H1 (cell line): ENCODE results near the gene PHACTR1. TPM values are rescaled to one million over a fixed set of nuclear protein-coding genes. Genes with fewer than 3 reads are reported as not detected.

Experiments
- NRF1 ChIP-seq: IDR thresholded peaks from 2 replicates; pipeline ENCODE4 v1.6.1; 2011; ENCODE audit warnings: mild to moderate bottlenecking, low read depth, low read length, improper control_type of control experiment
- SRF ChIP-seq: IDR thresholded peaks from 2 replicates; pipeline ENCODE4 v1.6.1; 2011; ENCODE audit warnings: mild to moderate bottlenecking, low read depth, low read length, moderate library complexity
- polyA plus RNA-seq, 7 experiments: library from polyadenylated mRNA; depleted of rRNA in 3 of 7; stranded (reverse) in 5 of 7; unstranded in 2 of 7; fragments of >200 nt in 5 of 7; fragments of 200-250 nt in 2 of 7; gene quantifications; 1 replicate in 5 of 7; 2 replicates in 1 of 7; 4 replicates in 1 of 7; pipeline versions ENCODE4 v1.2.1 to v1.2.3, GENCODE V29; 2011 to 2013; ENCODE audit warnings: missing spikeins in 2 of 7, mixed read lengths in 2 of 7
- total RNA-seq: library from RNA; stranded (reverse); fragmentation: NEBNext Ultra II Directional; extraction: Animal tissue kit (Norgen Biotek cat#: 25700); gene quantifications from 2 replicates; pipeline ENCODE4 v1.2.1, GENCODE V29; 2021

PHACTR1 gene
- total and polyA plus RNA-seq, 2 of the 8 experiments (the other 6 are each of a cell fraction or from before 2014, with no cell fraction given) = 3.9 to 17.1 TPM

- TF ChIP-seq NRF1 (no peak), SRF (no peak)
Observed at GRCh38 chr6:12709116-12709515, 7.5 kb upstream of the PHACTR1 start (continued).
